ENCODE results near the gene EXOC4. TPM values are rescaled to one million over a fixed set of nuclear protein-coding genes. Genes with fewer than 3 reads are reported as not detected.

The EXOC4 gene
- polyA plus RNA-seq, 1 experiment, result 45.9 TPM

GRCh38 chr7:133258174-133258573 is 5.3 kb downstream of the EXOC4 start:
- Histone ChIP-seq H3K4me3 (ENCODE audit: low read depth, low read length) (no peak overlapping the region), H3K27me3 (ENCODE audit: control insufficient read depth, insufficient read depth, low read length) (no peaks in the 10 kb centered on the region), H3K36me3 (ENCODE audit: control insufficient read depth, insufficient read depth, low read length) (no peaks in the 10 kb centered on the region)
- CTCF ChIA-PET, result no interaction called here
- POLR2A ChIA-PET, result no interaction called here
- DNase-seq (ENCODE audit: low read depth), result no peak
- TF ChIP-seq, protein P1, sequence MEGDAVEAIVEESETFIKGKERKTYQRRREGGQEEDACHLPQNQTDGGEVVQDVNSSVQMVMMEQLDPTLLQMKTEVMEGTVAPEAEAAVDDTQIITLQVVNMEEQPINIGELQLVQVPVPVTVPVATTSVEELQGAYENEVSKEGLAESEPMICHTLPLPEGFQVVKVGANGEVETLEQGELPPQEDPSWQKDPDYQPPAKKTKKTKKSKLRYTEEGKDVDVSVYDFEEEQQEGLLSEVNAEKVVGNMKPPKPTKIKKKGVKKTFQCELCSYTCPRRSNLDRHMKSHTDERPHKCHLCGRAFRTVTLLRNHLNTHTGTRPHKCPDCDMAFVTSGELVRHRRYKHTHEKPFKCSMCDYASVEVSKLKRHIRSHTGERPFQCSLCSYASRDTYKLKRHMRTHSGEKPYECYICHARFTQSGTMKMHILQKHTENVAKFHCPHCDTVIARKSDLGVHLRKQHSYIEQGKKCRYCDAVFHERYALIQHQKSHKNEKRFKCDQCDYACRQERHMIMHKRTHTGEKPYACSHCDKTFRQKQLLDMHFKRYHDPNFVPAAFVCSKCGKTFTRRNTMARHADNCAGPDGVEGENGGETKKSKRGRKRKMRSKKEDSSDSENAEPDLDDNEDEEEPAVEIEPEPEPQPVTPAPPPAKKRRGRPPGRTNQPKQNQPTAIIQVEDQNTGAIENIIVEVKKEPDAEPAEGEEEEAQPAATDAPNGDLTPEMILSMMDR (IDR thresholded peaks at IDR 0.05; ENCODE audit: insufficient read depth, low read depth, low read length), result no peak

DNA sequence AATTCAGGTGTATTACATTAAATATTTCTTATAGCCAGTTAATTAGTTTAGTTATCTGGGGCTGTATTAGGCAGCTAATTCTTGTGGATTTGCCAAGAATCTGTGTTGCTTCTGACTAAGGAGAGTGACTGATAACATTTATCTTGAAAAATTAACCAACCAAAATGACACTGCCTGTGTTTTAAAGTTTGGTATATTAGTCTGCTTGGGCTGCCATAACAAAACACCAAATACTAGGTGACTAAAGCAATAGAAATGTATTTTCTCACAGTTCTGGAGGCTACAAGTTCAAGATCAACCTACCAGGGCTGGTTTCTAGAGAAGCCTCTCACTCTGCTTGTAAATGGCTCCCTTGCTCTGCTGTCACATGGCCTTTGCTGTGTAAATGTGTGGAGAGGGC is 12.9 kb downstream of the EXOC4 start:
- CTCF ChIA-PET, result interaction anchor here (0.7 kb wide), 1 partner anchor 754 kb away, joined by 4 read pairs; no protein-coding TSS in a partner anchor
- DNase-seq (ENCODE audit: low read depth), result no peak
- H3K36me3 ChIP-seq (ENCODE audit: control insufficient read depth, insufficient read depth, low read length), result no peaks in the 10 kb centered on the region
- TF ChIP-seq, protein P1 (IDR thresholded peaks at IDR 0.05; ENCODE audit: insufficient read depth, low read depth, low read length), result no peak
- POLR2A ChIA-PET, result no interaction called here
- H3K4me3 ChIP-seq (ENCODE audit: low read depth, low read length), result no peak overlapping the region
- no peaks in the 10 kb centered on the region for H3K27me3 ChIP-seq (ENCODE audit: control insufficient read depth, insufficient read depth, low read length)

GRCh38 chr7:133268355-133268754 is 15.5 kb downstream of the EXOC4 start:
- ChIA-PET CTCF (no interaction called here), POLR2A (interaction anchor here (0.6 kb wide), 1 partner anchor 443 kb away, joined by 3 read pairs; no protein-coding TSS in a partner anchor)
- DNase-seq (ENCODE audit: low read depth), result no peak
- no peaks in the 10 kb centered on the region for H3K27me3 ChIP-seq (ENCODE audit: control insufficient read depth, insufficient read depth, low read length)
- TF ChIP-seq, protein P1 (IDR thresholded peaks at IDR 0.05; ENCODE audit: insufficient read depth, low read depth, low read length), result no peak
- H3K4me3 ChIP-seq (ENCODE audit: low read depth, low read length), result no peak overlapping the region
- no peaks in the 10 kb centered on the region for H3K36me3 ChIP-seq (ENCODE audit: control insufficient read depth, insufficient read depth, low read length)

- no peak overlapping the region for H3K4me3 ChIP-seq (ENCODE audit: low read depth, low read length)
- TF ChIP-seq, protein P1 (IDR thresholded peaks at IDR 0.05; ENCODE audit: insufficient read depth, low read depth, low read length), result no peak
- H3K36me3 ChIP-seq (ENCODE audit: control insufficient read depth, insufficient read depth, low read length), result peaks cover 2% of the 10 kb centered on the region; the same call in 1 of the 2 replicates
- CTCF ChIA-PET, result interaction anchor here (1.4 kb wide), 1 partner anchor 14 kb away, joined by 6 read pairs; no protein-coding TSS in a partner anchor
- H3K27me3 ChIP-seq (ENCODE audit: control insufficient read depth, insufficient read depth, low read length), result no peaks in the 10 kb centered on the region
- POLR2A ChIA-PET, result no interaction called here
- DNase-seq (ENCODE audit: low read depth), result no peak
Measured at GRCh38 chr7:133272336-133272735, 19.5 kb downstream of the EXOC4 start.

DNA sequence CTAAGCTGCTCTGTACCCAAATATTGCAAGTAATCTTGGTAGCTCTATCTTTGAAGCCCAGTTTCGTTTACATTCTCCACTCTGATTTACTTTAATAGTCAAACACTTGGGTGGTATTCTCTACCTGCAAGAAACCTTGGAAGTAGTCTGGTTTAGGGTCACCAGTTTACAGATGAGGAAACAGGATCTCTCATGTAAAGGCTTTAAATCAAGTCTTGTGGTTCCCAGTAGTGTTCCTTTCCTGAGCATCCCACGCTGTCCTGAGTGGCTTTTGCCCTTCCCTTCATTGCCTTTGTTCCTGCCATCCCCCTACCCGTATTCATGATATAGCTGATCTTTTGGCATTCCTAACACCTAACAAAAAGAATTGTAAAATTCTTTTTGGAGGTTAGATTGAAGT is 20.3 kb downstream of the EXOC4 start:
- POLR2A ChIA-PET, result no interaction called here
- DNase-seq (ENCODE audit: low read depth), result no peak
- CTCF ChIA-PET, result interaction anchor here (0.5 to 1.4 kb wide), 2 partner anchors 13 to 1182 kb away, joined by 3 to 6 read pairs; no protein-coding TSS in a partner anchor

More for the DNA sequence above, 20.3 kb downstream of the EXOC4 start:
- Histone ChIP-seq H3K36me3 (ENCODE audit: control insufficient read depth, insufficient read depth, low read length) (peaks cover 2% of the 10 kb centered on the region; the same call in 1 of the 2 replicates), H3K27me3 (ENCODE audit: control insufficient read depth, insufficient read depth, low read length) (no peaks in the 10 kb centered on the region), H3K4me3 (ENCODE audit: low read depth, low read length) (no peak overlapping the region)
- TF ChIP-seq, protein P1 (IDR thresholded peaks at IDR 0.05; ENCODE audit: insufficient read depth, low read depth, low read length), result no peak
